Liver (tissue), 3 donors: ENCODE data around the gene HCFC1R1.

Experiments
- CTCF ChIP-seq: fragments of 150-350 bp; IDR thresholded peaks from 2 replicates; pipeline ENCODE4 v1.5.1; 2017; ENCODE audit warnings: improper control_type of control experiment, low read depth, low read length; ENCODE audit not compliant: missing input control
- EGR1 ChIP-seq, 2 donors: IDR thresholded peaks; 2 replicates each; pipeline ENCODE4 v1.6.1; 2016 to 2018; ENCODE audit warnings: antibody characterized with exemption in 2 of 2, low read depth in 2 of 2
- FOXA1 ChIP-seq: IDR thresholded peaks from 2 replicates; pipeline ENCODE4 v1.6.1; 2016; ENCODE audit warnings: antibody characterized with exemption
- MAX ChIP-seq: IDR thresholded peaks from 2 replicates; pipeline ENCODE4 v1.6.1; 2016; ENCODE audit warnings: antibody characterized with exemption
- RAD21 ChIP-seq, 2 donors: IDR thresholded peaks; 2 replicates each; pipeline ENCODE4 v1.6.1; 2016; ENCODE audit warnings: antibody characterized with exemption in 2 of 2, mild to moderate bottlenecking in 2 of 2
- REST ChIP-seq: IDR thresholded peaks from 2 replicates; pipeline ENCODE4 v1.6.1; 2016; ENCODE audit warnings: antibody characterized with exemption, mild to moderate bottlenecking
- SP1 ChIP-seq: IDR thresholded peaks from 2 replicates; pipeline ENCODE4 v1.6.1; 2018; ENCODE audit warnings: antibody characterized with exemption, mild to moderate bottlenecking
- TAF1 ChIP-seq: conservative IDR thresholded peaks from 2 replicates; pipeline ENCODE4 v1.6.1; 2016; ENCODE audit warnings: antibody characterized with exemption, mild to moderate bottlenecking
- ZBTB33 ChIP-seq: IDR thresholded peaks from 2 replicates; pipeline ENCODE4 v1.6.1; 2016; ENCODE audit warnings: antibody characterized with exemption
- donor health status: healthy.
- donor health status: healthy.

- no peak for TF ChIP-seq CTCF
- TF ChIP-seq ZBTB33: no peak
- no peak for TF ChIP-seq RAD21 (IDR thresholded peaks at IDR 0.05)
- no peak for TF ChIP-seq TAF1
- TF ChIP-seq MAX: no peak
- no peak for TF ChIP-seq REST
- no peak for TF ChIP-seq SP1
- TF ChIP-seq EGR1 (IDR thresholded peaks at IDR 0.05; ENCODE audit: low read depth in 2 of 2): no peak
- no peak for TF ChIP-seq FOXA1
Observed at GRCh38 chr16:3017344-3017743, 6.4 kb downstream of the HCFC1R1 start.
